ENCODE results near the gene PTRH1.

Gene PTRH1

DNA sequence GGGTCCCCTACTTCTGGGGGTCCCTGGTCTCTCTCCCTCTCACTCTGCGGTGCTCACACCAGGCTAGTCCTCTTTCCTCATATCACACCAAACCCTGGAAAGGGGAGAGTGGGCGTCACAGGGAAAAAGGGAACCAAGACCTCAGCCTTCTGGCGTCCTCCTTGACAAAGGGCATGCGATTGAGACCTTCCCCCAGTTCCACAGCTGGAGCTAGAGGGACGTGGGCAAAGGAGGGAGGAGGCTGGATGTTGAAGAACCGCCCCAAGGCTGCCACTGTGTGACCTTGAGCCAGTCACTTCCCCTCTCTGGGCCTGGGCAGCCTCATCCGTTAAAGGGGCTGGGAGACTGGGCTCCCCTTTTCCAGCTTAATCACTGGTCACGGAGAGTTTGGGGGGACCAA lies 38.2 kb upstream of the PTRH1 start:
- peaks cover 28% of the 10 kb centered on the region for H4K20me1 ChIP-seq (ENCODE audit: insufficient read depth, low read length, poor library complexity, severe bottlenecking)
- TF ChIP-seq, protein P1, sequence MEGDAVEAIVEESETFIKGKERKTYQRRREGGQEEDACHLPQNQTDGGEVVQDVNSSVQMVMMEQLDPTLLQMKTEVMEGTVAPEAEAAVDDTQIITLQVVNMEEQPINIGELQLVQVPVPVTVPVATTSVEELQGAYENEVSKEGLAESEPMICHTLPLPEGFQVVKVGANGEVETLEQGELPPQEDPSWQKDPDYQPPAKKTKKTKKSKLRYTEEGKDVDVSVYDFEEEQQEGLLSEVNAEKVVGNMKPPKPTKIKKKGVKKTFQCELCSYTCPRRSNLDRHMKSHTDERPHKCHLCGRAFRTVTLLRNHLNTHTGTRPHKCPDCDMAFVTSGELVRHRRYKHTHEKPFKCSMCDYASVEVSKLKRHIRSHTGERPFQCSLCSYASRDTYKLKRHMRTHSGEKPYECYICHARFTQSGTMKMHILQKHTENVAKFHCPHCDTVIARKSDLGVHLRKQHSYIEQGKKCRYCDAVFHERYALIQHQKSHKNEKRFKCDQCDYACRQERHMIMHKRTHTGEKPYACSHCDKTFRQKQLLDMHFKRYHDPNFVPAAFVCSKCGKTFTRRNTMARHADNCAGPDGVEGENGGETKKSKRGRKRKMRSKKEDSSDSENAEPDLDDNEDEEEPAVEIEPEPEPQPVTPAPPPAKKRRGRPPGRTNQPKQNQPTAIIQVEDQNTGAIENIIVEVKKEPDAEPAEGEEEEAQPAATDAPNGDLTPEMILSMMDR (conservative IDR thresholded peaks at IDR 0.05; ENCODE audit: low read length), result no peak
- TF ChIP-seq EZH2phosphoT487 (IDR thresholded peaks at IDR 0.05; ENCODE audit: borderline replicate concordance), result no peak
- H3K9me3 ChIP-seq (ENCODE audit: insufficient read depth, low read depth, low read length), result no peaks in the 10 kb centered on the region
- H3K9ac ChIP-seq (ENCODE audit: low read depth, low read length, poor library complexity, severe bottlenecking), result no peak overlapping the region
- no peaks in the 10 kb centered on the region for H3F3A ChIP-seq (ENCODE audit: low read depth)
- no peak overlapping the region for H3K4me2 ChIP-seq (ENCODE audit: low read depth, low read length, poor library complexity, severe bottlenecking)
- H3K36me3 ChIP-seq (ENCODE audit: insufficient read depth, low read length), result peaks cover 49% of the 10 kb centered on the region; the same call in 1 of the 2 replicates
- H3K27me3 ChIP-seq (ENCODE audit: insufficient read depth, low read length, poor library complexity, severe bottlenecking), result no peaks in the 10 kb centered on the region
- H3K4me1 ChIP-seq (ENCODE audit: insufficient read depth, low read length, poor library complexity, severe bottlenecking), result no peaks in the 10 kb centered on the region
- H3K79me2 ChIP-seq (ENCODE audit: insufficient read depth, low read length), result no peaks in the 10 kb centered on the region
- no peaks in the 10 kb centered on the region for H3K9me2 ChIP-seq (replicated peaks; ENCODE audit: low read depth, low read length)
- no peak overlapping the region for H3K4me3 ChIP-seq (ENCODE audit: low read length, poor library complexity, severe bottlenecking)
- no peak overlapping the region for H2AFZ ChIP-seq (ENCODE audit: low read length)

DNA sequence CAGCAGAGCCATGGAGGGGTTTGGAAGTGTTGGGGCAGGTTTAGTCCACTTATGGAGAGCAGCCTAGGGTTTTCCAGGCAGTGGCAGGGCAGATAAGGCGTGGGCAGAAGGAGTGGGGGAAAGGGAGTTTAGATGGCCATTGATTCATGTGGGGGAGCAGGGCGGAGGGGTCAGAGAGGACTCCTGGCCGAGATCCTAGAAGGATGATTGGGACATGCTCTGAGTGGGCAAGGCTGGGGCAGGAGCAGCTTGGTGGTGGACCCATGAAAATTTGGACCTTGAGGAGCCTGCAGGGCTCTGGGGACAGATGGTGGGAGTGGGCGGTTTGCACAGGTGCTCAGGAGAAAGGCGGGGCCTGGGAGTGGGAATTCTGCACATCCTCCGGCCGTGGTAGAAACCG lies 37.7 kb upstream of the PTRH1 start:
- H3K27me3 ChIP-seq (ENCODE audit: insufficient read depth, low read length, poor library complexity, severe bottlenecking), result no peaks in the 10 kb centered on the region
- H3K79me2 ChIP-seq (ENCODE audit: insufficient read depth, low read length), result no peaks in the 10 kb centered on the region
- TF ChIP-seq, protein P1 (conservative IDR thresholded peaks at IDR 0.05; ENCODE audit: low read length), result no peak
- no peak for TF ChIP-seq EZH2phosphoT487 (IDR thresholded peaks at IDR 0.05; ENCODE audit: borderline replicate concordance)
- no peaks in the 10 kb centered on the region for H3K9me2 ChIP-seq (replicated peaks; ENCODE audit: low read depth, low read length)
- no peaks in the 10 kb centered on the region for H3K4me1 ChIP-seq (ENCODE audit: insufficient read depth, low read length, poor library complexity, severe bottlenecking)
- H2AFZ ChIP-seq (ENCODE audit: low read length), result no peak overlapping the region
- H3F3A ChIP-seq (ENCODE audit: low read depth), result no peaks in the 10 kb centered on the region
- no peaks in the 10 kb centered on the region for H3K9me3 ChIP-seq (ENCODE audit: insufficient read depth, low read depth, low read length)
- H3K36me3 ChIP-seq (ENCODE audit: insufficient read depth, low read length), result peaks cover 51% of the 10 kb centered on the region; the same call in 1 of the 2 replicates
- no peak overlapping the region for H3K9ac ChIP-seq (ENCODE audit: low read depth, low read length, poor library complexity, severe bottlenecking)
- H3K4me3 ChIP-seq (ENCODE audit: low read length, poor library complexity, severe bottlenecking), result no peak overlapping the region
- peaks cover 27% of the 10 kb centered on the region for H4K20me1 ChIP-seq (ENCODE audit: insufficient read depth, low read length, poor library complexity, severe bottlenecking)
- H3K4me2 ChIP-seq (ENCODE audit: low read depth, low read length, poor library complexity, severe bottlenecking), result no peak overlapping the region

DNA sequence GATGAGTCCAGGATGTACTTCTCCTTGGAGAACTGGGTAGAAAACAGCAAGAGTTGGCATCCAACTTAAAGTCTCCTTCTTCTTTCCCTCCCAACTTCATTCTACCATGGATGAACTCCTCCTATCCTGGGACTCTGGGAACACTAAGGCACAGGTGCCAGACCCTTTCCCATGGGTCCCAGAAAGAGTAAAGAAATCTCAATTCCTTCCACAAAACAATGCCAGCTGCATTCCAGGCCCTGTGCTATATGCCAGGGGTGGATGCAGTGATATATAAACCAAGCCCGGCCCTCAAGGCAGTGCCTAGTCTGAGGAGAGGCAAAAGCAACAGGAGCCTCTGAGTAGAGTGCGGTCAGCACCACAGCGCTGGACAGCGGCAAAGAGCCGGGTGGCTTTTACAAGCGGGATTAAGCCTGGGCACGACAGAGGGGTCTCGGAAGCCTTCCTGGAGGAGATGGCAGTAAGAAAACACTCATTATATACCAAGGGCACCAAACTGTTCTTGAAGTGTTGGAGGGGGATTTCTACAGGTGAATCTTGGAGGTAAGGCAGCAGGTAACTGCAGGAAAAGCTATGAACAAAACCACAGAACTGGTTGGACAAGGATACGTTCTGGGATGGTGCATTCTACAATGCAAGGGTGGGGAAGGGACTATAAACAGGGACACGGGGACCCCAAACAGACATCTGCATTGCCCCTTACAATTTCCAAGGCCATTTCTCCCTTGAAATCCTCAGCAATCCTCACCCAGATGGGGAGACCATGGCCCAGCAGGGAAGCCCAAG lies 36.0 kb upstream of the PTRH1 start:
- Histone ChIP-seq H4K20me1 (ENCODE audit: insufficient read depth, low read length, poor library complexity, severe bottlenecking) (peaks cover 27% of the 10 kb centered on the region), H3K4me3 (ENCODE audit: low read length, poor library complexity, severe bottlenecking) (no peak overlapping the region), H3K9me3 (ENCODE audit: insufficient read depth, low read depth, low read length) (no peaks in the 10 kb centered on the region), H3K9ac (ENCODE audit: low read depth, low read length, poor library complexity, severe bottlenecking) (no peak overlapping the region), H3K27me3 (ENCODE audit: insufficient read depth, low read length, poor library complexity, severe bottlenecking) (no peaks in the 10 kb centered on the region), H3K36me3 (ENCODE audit: insufficient read depth, low read length) (peaks cover 65% of the 10 kb centered on the region; the same call in 1 of the 2 replicates), H3K9me2 (replicated peaks; ENCODE audit: low read depth, low read length) (no peaks in the 10 kb centered on the region), H3K4me1 (ENCODE audit: insufficient read depth, low read length, poor library complexity, severe bottlenecking) (no peaks in the 10 kb centered on the region), H3K79me2 (ENCODE audit: insufficient read depth, low read length) (no peaks in the 10 kb centered on the region), H3K4me2 (ENCODE audit: low read depth, low read length, poor library complexity, severe bottlenecking) (no peak overlapping the region), H2AFZ (ENCODE audit: low read length) (no peak overlapping the region), H3F3A (ENCODE audit: low read depth) (no peaks in the 10 kb centered on the region)
- no peak for TF ChIP-seq EZH2phosphoT487 (IDR thresholded peaks at IDR 0.05; ENCODE audit: borderline replicate concordance)
- TF ChIP-seq, protein P1 (conservative IDR thresholded peaks at IDR 0.05; ENCODE audit: low read length), result no peak

All from Loucy (cell line).